Skin epidermis (tissue), 12 donors: Measurements from ENCODE around the gene SCART1.
"Not testable (repeated sequence)": the region's sequence is repeated elsewhere in the genome, so short reads cannot be mapped to it uniquely, and the experiment has no call there.

ENCODE experiments used
- H3K27ac ChIP-seq, 21 experiments: fragments of 200-600 bp; sonication (generic) in 11 of 21; one replicate each; pipeline ENCODE4 v1.5.0; 2020; ENCODE audit warnings: mild to moderate bottlenecking in 3 of 21, inconsistent platforms in 2 of 21, moderate library complexity in 2 of 21
- H3K4me3 ChIP-seq, 7 experiments: fragments of 200-600 bp; sonication (generic) in 2 of 7; one replicate each; pipeline ENCODE4 v1.5.0; 2020; ENCODE audit warnings: inconsistent platforms in 2 of 7, mild to moderate bottlenecking in 2 of 7, moderate library complexity in 1 of 7

The SCART1 gene

DNA sequence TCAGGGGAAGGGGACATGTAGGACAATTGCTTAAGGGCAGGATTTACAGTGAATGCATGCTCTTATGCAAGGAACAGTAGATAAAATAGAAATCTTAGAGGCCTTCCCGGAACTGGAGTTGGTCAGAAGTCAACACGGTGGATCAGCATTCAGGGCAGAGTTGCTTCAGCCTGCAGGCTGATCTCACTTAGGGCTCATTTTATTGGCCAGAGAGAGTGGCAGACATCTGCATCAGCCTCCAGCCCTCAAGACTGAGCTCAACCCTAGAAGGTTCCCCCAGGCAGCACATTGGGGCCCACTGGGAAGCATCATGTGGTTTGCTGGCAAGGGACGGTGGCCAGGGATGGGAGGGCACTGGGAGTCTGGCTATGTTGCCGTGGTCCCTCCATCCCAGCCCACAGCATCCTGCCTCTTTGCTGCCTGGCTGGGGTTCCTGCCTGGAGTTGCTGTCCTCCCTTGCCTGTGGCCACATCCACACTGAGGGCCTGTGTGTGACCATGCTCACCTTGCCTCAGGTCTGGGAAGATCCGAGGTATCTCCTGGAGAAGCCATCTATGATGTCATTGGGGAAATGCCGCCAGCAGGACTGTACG lies 13.0 kb downstream of the SCART1 start:
- Histone ChIP-seq H3K4me3 (no peak overlapping the region), H3K27ac (no peak overlapping the region)

- Histone ChIP-seq H3K4me3 (no peak overlapping the region), H3K27ac (no peak overlapping the region)
Measured at GRCh38 chr10:133467286-133467911, 13.7 kb downstream of the SCART1 start.

DNA sequence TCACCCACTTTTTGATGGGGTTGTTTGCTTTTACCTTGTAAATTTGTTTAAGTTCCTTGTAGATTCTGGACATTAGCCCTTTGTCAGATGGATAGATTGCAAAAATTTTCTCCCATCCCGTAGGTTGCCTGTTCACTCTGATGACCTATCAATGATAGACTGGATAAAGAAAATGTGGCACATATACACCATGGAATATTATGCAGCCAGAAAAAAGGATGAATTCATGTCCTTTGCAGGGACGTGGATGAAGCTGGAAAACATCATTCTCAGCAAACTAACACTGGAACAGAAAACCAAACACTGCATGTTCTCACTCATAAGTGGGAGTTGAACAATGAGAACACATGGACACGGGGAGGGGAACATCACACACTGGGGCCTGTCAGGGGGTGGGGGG lies 15.5 kb downstream of the SCART1 start:
- not testable (repeated sequence) for H3K4me3 ChIP-seq, H3K27ac ChIP-seq

DNA sequence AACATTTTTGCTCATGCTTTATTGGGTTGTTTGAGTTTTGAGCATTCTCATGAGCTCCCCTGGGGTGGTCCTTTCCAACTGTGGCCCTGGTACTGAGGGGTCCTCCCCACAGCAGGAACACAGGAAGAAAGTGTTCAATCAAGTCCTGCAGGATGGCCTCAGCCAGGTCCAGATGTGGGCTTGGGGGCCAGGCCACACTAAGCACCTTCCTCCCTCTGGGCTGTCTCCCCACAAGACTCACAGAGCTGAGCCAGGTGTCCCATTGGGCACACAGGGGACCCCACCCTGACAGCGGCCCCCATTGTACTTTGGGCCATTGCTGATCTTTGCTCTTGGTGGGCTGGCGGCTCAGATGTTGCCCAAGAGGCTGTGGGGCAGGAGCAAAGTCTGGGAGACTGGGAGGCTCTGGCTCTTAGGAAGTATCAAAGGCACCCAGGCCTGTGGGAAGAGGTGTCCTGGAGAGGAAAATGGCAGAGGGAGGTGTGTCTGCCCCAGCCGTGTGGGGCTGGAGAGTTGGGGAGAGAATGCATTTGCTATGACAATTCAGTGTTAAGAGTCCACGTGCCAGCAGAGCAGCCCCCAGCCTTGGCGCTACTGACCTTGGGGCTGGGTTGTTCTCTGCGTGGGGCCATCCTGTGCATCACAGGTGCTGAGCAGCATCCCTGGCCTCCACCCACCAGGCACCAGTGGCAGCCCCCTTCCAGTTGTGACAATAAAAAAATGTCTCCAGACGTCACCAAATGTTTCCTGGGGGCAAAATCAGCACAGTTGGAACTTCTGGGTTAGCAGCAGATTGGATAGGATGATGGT lies 17.8 kb downstream of the SCART1 start:
- Histone ChIP-seq H3K27ac (no peak overlapping the region), H3K4me3 (no peak overlapping the region)

- Histone ChIP-seq H3K4me3 (no peak overlapping the region), H3K27ac (no peak overlapping the region)
Measured at GRCh38 chr10:133473270-133473669, 19.5 kb downstream of the SCART1 start.

DNA sequence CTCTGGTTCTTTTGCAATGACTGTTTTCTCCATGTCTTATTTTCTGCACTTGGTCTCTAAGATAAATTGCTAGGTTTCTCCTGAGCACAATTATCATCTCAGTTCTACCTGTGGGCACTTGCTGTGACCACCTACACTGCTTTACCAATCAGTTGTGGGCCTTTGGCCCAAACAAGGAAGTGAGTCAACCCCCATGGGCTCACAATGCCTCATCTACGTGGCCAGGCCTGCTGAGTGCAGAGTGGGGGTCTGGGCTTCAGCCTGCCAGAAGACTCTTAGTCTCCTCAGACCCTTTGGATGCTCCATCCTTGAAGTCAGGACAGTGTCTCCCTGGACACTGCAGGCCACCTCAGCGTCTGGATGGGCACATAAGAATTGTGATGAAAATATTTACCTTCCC lies 20.3 kb downstream of the SCART1 start:
- Histone ChIP-seq H3K4me3 (no peak overlapping the region), H3K27ac (peak overlapping the region in 1 of 21 experiments; percentile 46)

DNA sequence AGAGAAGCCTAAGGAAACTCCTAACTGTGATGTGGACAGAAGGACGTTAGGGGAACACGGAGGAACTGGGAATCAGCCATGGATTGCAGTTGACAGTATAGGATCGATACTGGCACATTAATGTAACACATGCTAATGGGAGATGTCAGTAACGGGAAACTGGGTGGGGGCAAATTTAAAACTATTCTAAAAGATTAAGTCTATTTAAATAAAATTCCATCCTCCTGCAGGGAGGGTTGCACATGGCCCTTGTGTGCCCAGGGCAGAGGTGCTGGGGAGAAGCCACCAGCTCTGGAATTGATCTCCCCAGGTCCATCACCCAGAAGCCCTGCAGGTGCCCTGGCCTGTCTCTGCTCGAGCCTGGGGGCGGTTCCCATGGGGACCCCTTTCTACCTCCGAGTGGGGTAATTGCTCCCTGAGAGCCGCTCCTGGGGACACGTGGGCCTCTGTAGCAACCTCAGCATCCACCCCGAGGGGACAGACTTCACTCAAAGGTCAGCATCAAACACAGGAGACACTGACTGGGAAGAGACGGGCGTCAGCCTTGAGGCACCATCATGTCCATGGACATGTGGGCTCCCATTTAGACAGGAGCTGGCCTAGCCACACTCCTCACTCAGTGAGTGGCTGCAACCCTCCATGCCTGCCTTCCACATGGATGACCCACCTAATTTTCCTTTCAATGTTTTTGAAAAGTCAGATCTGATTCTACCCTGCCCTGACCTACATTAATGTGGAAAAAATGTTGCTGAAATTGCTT lies 21.1 kb downstream of the SCART1 start:
- Histone ChIP-seq H3K4me3 (no peak overlapping the region), H3K27ac (peak overlapping the region in 4 of 21 experiments; percentile 36 to 67 (median 54))

GRCh38 chr10:133475425-133475734 lies 21.6 kb downstream of the SCART1 start:
- no peak overlapping the region for H3K4me3 ChIP-seq
- H3K27ac ChIP-seq: peak overlapping the region in 3 of 21 experiments; percentile 44 to 67 (median 65)

DNA sequence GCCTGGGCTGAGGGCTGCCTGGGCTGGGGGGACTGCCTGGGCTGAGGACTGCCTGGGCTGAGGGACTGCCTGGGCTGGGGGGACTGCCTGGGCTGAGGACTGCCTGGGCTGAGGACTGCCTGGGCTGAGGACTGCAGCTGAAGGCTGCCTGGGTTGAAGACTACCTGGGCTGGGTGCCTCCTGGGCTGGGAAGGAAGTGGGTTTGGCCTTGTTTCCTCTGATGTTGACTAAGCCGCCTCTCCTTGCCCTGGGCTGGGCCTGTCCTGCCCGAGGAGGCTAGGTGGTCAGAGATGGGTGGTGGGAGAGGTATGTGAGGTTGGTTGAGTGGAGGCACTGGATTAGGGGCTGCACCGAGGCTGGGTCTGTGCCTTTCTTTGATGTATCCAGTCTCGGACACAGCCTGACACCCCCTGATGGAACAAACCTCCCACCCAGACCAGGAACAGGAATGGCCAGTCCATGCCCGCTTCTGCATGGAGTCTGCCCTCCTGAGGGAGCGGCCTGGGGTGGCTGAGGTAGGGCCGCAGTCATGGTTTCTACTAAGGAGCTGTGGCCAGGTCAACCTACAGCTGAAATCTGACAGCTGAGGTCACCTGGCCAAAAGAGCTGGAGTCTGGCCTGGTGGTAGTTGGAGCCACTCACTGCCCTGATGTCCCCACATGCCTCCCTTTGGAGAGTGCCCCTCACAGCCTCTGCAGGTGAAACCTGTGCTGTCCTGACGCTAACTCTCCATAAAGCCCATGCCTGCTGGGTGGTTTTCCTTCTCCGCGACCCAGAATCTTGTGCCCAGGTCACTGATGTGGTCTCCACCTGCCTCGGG lies 22.3 kb downstream of the SCART1 start:
- peak overlapping the region in 3 of 21 experiments; percentile 23 to 65 (median 44) for H3K27ac ChIP-seq
- H3K4me3 ChIP-seq: no peak overlapping the region

DNA sequence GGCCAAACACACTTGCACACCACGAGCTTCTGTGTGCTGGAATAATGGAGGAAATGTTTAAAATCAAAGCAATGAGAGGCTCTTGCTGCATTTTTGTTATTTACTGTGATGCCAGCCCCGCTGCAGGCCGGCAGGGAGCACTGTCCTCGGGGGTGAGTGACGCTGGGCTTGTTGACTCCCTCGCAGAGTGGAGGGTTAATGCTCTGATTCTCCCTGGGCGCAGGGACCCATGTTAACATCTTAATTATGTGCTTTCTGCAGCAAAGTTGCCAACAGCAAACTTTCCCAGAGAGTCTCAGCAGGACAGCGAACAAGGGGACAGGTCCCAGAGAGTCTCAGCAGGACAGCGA lies 22.9 kb downstream of the SCART1 start:
- Histone ChIP-seq H3K27ac (peak overlapping the region in 1 of 21 experiments; percentile 65), H3K4me3 (no peak overlapping the region)

DNA sequence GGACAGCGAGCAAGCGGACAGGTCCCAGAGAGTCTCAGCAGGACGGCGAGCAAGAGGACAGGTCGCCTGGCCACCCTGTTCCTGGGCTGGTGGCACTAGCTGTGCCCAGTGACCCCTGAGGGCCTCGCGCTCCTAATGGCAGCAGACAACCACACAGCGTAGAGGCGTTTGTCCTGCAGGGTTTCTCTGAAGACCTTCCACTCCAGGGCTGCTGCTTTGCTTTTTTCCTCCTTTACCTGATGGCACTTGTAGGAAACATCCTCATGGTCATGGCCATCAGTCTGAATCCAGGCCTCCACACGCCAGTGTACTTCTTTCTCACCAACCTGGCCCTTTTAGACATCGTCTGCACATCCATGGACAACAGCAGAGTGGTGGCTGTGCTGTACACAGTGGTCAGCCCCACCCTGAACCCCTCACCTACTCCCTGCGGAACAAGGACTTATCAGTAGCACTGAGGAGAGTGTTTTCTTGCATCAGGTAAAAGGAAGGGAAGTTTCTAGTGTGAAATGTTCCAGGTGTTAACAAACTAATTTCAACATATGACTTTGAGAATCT lies 27.4 kb downstream of the SCART1 start:
- no peak overlapping the region for H3K27ac ChIP-seq
- H3K4me3 ChIP-seq: no peak overlapping the region

GRCh38 chr10:133481657-133482056 lies 27.9 kb downstream of the SCART1 start:
- no peak overlapping the region for H3K27ac ChIP-seq
- H3K4me3 ChIP-seq: no peak overlapping the region

- Histone ChIP-seq H3K4me3 (no peak overlapping the region), H3K27ac (no peak overlapping the region)
Measured at GRCh38 chr10:133484818-133485217, 31.1 kb downstream of the SCART1 start.

- Histone ChIP-seq H3K27ac (no peak overlapping the region), H3K4me3 (no peak overlapping the region)
Measured at GRCh38 chr10:133487085-133487484, 33.3 kb downstream of the SCART1 start.

DNA sequence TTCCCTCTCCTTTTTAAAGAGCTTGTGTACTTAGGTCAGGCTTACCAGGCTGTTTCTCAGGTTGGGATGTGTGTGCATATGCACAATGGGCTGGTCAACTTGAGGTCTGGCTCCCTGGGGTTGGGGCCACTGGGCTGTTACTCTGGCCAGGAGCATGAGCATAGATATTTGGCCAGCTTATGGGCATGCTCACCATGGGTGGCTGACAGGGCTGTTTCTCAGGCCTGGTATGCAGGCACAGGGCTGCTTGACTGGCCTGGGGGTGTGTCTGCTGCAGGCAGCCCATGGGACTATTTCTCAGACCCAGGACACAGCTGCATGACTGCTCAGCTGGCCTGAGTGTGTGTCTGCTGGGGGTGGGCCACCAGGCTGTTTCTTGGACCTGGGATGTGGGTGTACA lies 34.6 kb downstream of the SCART1 start:
- Histone ChIP-seq H3K4me3 (no peak overlapping the region), H3K27ac (no peak overlapping the region)

DNA sequence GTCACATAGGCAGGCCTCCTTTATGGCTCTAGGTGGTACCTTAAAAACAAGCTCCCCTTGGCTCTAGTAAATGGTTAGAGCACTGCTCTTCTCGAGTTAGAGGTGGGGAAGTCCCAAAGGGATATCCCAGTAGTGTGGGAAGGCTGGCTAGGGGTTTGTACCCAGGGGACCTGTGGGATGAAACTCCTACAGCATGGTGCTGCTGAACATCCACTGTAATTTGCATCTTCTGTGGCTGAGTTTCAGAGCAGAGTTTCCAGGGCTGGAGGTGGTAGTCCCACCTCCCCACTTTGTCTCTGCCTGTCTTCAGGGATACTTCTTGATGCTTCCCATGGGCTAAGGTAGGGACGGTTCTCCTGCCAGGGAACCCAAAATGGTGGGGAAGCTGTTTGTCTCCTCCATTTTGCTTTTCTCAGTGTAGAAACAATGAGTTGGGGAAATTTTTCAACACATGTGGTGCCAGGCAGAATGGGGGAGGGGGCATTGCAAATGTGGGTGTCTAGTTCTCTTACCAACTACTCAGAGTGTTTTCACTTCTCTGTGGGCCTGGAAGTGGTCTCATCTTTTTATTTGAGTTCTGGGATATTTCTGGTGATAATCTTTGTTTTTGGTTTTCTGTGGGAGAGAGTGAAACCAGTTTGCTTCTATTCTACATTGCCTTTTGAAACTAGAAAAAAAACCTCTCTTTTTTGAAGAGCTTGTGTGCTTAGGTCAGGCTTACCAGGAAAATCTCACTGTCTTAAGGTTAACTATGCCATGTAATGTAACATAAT lies 36.3 kb downstream of the SCART1 start:
- Histone ChIP-seq H3K27ac (no peak overlapping the region), H3K4me3 (no peak overlapping the region)

DNA sequence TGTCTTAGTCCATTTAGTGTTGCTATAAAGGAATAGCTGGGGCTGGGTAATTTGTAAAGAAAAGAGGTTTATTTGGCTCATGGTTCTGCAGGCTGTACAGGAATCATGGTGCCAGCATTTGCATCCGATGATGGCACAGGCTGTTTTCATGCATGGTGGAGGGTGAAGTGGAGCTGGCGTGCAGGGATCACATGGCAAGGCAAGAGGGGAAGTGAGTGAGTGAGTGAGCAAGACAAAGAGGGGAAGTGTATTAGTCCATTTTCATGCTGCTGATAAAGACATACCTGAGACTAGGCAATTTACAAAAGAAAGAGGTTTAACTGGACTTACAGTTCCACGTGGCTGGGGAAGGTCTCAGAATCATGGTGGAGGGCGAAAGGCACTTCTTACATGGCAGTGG lies 39.8 kb downstream of the SCART1 start:
- not testable (repeated sequence) for H3K4me3 ChIP-seq, H3K27ac ChIP-seq

DNA sequence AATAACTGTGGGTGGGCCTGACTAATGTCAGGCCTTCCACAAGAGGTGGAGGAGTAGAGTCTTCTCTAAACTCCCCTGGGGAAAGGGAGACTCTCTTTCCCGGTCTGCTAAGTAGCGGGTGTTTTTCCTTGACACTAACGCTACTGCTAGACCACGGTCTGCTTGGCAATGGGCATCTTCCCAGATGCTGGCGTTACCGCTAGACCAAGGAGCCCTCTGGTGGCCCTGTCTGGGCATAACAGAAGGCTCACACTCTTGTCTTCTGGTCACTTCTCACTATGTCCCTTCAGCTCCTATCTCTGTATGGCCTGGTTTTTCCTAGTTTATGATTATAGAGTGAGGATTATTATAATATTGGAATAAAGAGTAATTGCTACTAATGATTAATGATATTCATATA lies 43.6 kb downstream of the SCART1 start:
- not testable (repeated sequence) for H3K27ac ChIP-seq, H3K4me3 ChIP-seq

DNA sequence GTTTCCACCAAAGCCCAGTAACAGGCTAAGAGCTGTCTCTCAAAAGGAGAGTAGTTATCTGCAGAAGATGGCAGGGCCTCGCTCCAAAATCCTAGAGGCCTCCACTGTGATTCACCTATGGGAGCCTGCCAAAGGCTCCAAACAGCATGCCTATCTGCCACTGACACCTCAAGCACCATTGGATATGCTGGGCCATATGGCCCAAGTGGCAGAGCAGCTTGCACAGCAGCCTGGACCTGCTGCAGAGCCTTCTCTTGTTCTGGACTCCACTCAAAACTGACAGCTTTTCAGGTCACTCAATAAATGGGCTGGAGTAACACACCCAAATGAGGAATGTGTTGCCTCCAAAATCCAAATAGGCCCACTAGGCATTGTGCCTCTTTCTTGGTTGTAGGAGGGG lies 45.4 kb downstream of the SCART1 start:
- H3K27ac ChIP-seq, H3K4me3 ChIP-seq: not testable (repeated sequence)
